ENCODE data around the gene LRMDA. TPM values are rescaled to one million over a fixed set of nuclear protein-coding genes. Genes with fewer than 3 reads are reported as not detected.

LRMDA gene
- total RNA-seq, 2 donors from 2014 or later = 12.2 to 25.4 TPM

DNA sequence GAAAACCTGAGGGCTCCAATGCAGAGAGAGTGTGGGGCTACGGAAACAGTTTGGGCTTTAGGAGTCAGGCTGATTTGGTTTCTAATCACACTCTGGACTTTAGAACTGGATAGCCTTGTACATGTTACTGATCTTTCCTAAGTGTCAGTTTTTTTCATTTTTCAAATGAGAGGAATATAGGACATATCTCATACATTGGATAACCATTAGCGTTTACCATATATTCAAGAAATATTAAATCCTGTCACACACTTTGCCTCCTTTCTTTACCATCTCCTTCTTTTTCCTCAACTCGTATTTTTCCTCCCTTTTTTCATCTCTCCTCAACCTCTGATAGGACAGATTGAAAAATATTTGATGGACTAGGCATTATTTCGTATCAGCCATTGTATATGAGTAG is 885.7 kb downstream of the LRMDA start:
- H3K4me1 ChIP-seq = no peaks in the 10 kb centered on the region
- no peaks in the 10 kb centered on the region for H3K27me3 ChIP-seq
- H3K9me3 ChIP-seq = no peaks in the 10 kb centered on the region
- DNase-seq (no peak), ATAC-seq (no peak)
- intact Hi-C loops (cut with DNase I) = no loop called here
- H3K4me3 ChIP-seq = no peak overlapping the region
- H3K36me3 ChIP-seq (replicated peaks in 1 of 2; ENCODE audit: insufficient read depth in 1 of 2, low read depth in 2 of 2) = no peaks in the 10 kb centered on the region
- TF ChIP-seq POLR2A (IDR thresholded peaks at IDR 0.05) = no peak
- TF ChIP-seq, protein P1, sequence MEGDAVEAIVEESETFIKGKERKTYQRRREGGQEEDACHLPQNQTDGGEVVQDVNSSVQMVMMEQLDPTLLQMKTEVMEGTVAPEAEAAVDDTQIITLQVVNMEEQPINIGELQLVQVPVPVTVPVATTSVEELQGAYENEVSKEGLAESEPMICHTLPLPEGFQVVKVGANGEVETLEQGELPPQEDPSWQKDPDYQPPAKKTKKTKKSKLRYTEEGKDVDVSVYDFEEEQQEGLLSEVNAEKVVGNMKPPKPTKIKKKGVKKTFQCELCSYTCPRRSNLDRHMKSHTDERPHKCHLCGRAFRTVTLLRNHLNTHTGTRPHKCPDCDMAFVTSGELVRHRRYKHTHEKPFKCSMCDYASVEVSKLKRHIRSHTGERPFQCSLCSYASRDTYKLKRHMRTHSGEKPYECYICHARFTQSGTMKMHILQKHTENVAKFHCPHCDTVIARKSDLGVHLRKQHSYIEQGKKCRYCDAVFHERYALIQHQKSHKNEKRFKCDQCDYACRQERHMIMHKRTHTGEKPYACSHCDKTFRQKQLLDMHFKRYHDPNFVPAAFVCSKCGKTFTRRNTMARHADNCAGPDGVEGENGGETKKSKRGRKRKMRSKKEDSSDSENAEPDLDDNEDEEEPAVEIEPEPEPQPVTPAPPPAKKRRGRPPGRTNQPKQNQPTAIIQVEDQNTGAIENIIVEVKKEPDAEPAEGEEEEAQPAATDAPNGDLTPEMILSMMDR (IDR thresholded peaks at IDR 0.05) = no peak
- 88 to 89% methylated on average over 4 of the region's 4 CpGs for WGBS, 2 donors
- no peak overlapping the region for H3K27ac ChIP-seq

DNA sequence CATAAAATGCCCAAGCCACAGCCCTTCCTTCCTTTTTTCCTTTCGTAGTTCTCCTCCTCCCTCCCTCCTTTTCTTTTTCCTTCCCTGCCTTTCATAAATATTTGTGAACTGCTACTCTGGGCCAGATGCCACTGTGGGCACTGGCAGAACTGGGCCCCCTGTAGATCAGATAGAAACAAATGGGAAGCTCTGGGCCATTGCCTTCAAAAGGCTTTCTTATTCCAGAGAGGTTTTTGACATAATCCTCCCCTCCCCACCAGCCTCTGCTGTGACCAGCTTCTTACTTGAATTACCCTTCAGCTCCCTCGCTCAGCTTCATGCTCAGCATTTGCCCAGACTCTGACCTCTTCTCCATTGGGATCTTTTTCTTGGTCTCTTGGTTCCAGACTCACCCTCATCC is 886.8 kb downstream of the LRMDA start:
- H3K9me3 ChIP-seq = no peaks in the 10 kb centered on the region
- intact Hi-C loops (cut with DNase I) = no loop called here
- no peaks in the 10 kb centered on the region for H3K27me3 ChIP-seq
- no peak for DNase-seq
- H3K4me1 ChIP-seq = no peaks in the 10 kb centered on the region
- H3K36me3 ChIP-seq (replicated peaks in 1 of 2; ENCODE audit: insufficient read depth in 1 of 2, low read depth in 2 of 2) = no peaks in the 10 kb centered on the region
- H3K4me3 ChIP-seq = no peak overlapping the region
- ATAC-seq = no peak
- WGBS, 2 donors = 74 to 89% methylated on average over 2 of the region's 2 CpGs
- TF ChIP-seq, protein P1 (IDR thresholded peaks at IDR 0.05) = no peak
- no peak for TF ChIP-seq POLR2A (IDR thresholded peaks at IDR 0.05)
- no peak overlapping the region for H3K27ac ChIP-seq

DNA sequence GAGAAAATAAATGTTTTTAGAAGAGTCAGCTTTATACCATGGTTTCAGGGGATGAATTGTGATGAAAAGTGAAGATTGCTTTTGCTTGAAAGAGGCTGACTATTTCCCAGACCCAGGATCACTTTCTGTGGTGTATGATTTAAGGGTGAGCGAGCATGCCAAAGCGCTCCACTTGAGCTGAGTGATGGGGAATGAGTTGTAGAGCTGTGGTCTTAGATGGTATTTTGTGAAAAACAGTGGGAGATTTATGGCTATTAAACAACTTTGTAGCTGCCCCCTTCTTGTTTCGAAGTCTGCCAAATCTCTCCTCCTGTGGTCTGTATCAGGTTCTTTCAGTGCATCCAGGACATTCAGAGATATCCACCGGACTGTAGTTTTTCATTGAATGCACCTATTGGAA is 888.2 kb downstream of the LRMDA start:
- Histone ChIP-seq H3K4me3 (no peak overlapping the region), H3K4me1 (no peaks in the 10 kb centered on the region), H3K9me3 (no peaks in the 10 kb centered on the region), H3K36me3 (replicated peaks in 1 of 2; ENCODE audit: insufficient read depth in 1 of 2, low read depth in 2 of 2) (no peaks in the 10 kb centered on the region), H3K27ac (no peak overlapping the region), H3K27me3 (no peaks in the 10 kb centered on the region)
- TF ChIP-seq, protein P1 (IDR thresholded peaks at IDR 0.05) = no peak
- ATAC-seq = no peak
- intact Hi-C loops (cut with DNase I) = no loop called here
- DNase-seq = no peak
- WGBS, 2 donors = 92 to 93% methylated on average over 4 of the region's 4 CpGs

DNA sequence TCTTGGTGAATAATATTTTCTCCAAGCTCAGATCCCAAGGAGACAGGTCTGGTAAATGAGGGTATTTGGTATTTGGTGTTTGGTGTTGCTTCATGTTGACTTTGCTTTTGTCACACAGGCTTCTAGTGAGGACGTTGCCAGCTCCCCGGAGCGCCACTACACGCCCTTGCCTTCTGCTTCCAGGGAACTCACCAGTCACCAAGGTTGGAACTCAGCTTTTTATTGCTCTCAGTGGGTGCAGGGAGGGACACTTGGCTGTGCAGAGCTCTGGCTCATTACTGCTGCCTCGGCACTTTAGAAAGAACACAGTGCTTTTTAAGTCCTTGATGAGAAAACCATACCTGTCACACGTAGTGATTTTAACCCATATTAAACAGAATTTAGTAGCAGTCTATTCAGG is 892.9 kb downstream of the LRMDA start:
- ATAC-seq (peak; percentile 68), DNase-seq (peak in 3 of 4 donors; percentile 38 to 54 (median 49))
- 47 to 61% methylated on average over 6 of the region's 6 CpGs for WGBS, 2 donors
- intact Hi-C loops (cut with DNase I) = no loop called here
- no peak overlapping the region for H3K4me3 ChIP-seq
- no peaks in the 10 kb centered on the region for H3K36me3 ChIP-seq (replicated peaks in 1 of 2; ENCODE audit: insufficient read depth in 1 of 2, low read depth in 2 of 2)
- H3K27me3 ChIP-seq = no peaks in the 10 kb centered on the region
- no peak for TF ChIP-seq POLR2A (IDR thresholded peaks at IDR 0.05)
- TF ChIP-seq, protein P1 (IDR thresholded peaks at IDR 0.05) = no peak
- no peaks in the 10 kb centered on the region for H3K4me1 ChIP-seq
- H3K9me3 ChIP-seq = no peaks in the 10 kb centered on the region
- H3K27ac ChIP-seq = no peak overlapping the region

DNA sequence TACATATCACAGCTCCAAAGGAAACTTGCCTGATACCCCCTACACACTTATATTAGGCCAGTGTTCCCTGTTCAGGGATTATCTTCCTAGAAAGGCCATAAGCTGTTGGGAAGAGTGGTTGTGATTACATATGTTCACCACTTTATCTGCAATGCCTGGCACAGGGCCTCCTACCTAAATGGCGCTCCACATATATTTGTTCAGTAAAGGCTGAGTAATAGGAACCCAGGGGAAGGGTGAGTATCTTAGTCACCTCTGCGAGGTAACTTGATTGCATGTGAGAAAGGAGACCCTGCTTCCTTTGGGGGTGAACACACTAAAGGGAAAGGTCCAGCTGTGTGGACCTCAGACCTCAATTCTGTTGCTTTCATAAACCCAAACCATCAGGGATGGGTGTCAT is 896.0 kb downstream of the LRMDA start:
- WGBS, 2 donors = 94 to 97% methylated on average over 2 of the region's 2 CpGs
- TF ChIP-seq, protein P1 (IDR thresholded peaks at IDR 0.05) = no peak
- TF ChIP-seq POLR2A (IDR thresholded peaks at IDR 0.05) = no peak
- no peaks in the 10 kb centered on the region for H3K9me3 ChIP-seq

More for the DNA sequence above, 896.0 kb downstream of the LRMDA start:
- H3K27me3 ChIP-seq = no peaks in the 10 kb centered on the region
- intact Hi-C loops (cut with DNase I) = no loop called here
- DNase-seq (no peak), ATAC-seq (no peak)
- no peak overlapping the region for H3K27ac ChIP-seq
- H3K36me3 ChIP-seq (replicated peaks in 1 of 2; ENCODE audit: insufficient read depth in 1 of 2, low read depth in 2 of 2) = no peaks in the 10 kb centered on the region
- H3K4me3 ChIP-seq = no peak overlapping the region
- H3K4me1 ChIP-seq = no peaks in the 10 kb centered on the region

Data from body of pancreas (tissue), 4 donors.